Brain microvascular endothelial cell (primary cell): ENCODE measurements around the gene PPP4R3C.
"Not testable (repeated sequence)": the region's sequence is repeated elsewhere in the genome, so short reads cannot be mapped to it uniquely, and the experiment has no call there.

Experiments used
- DNase-seq: peaks from one replicate; pipeline ENCODE4 v3.0.0-alpha.2; 2020
- H3K27ac ChIP-seq: fragments of 250-450 bp; sonication (Bioruptor Pico); 2 replicates; pipeline ENCODE4 v1.5.1; 2020; ENCODE audit warnings: mild to moderate bottlenecking, moderate library complexity
- H3K27me3 ChIP-seq: fragments of 250-450 bp; sonication (Bioruptor Pico); replicated peaks from 2 replicates; pipeline ENCODE4 v1.5.1; 2020; ENCODE audit warnings: mild to moderate bottlenecking
- H3K36me3 ChIP-seq: fragments of 250-450 bp; sonication (Bioruptor Pico); replicated peaks from 2 replicates; pipeline ENCODE4 v1.5.1; 2020; ENCODE audit warnings: mild to moderate bottlenecking
- H3K4me3 ChIP-seq: 2 replicates; pipeline ENCODE4 v1.5.1; 2011; ENCODE audit warnings: low read depth, mild to moderate bottlenecking, control low read depth, low read length, moderate library complexity
- CTCF ChIP-seq: IDR thresholded peaks from 2 replicates; pipeline ENCODE4 v1.5.1; 2011; ENCODE audit warnings: low read depth, mild to moderate bottlenecking, moderate library complexity, low read length, control low read depth, inconsistent platforms; ENCODE audit errors: missing control alignments
- in situ Hi-C: cut with HindIII; loops from 2 replicates; pipeline ENCODE4 v1.10.0; 2017; ENCODE audit warnings: low sequenced_read_pairs, low pct_ligation_motif_present

The PPP4R3C gene

GRCh38 chrX:27446423-27446822 is 16.7 kb downstream of the PPP4R3C start:
- no peak for TF ChIP-seq CTCF
- Histone ChIP-seq H3K4me3 (no peak overlapping the region), H3K27me3 (no peaks in the 10 kb centered on the region), H3K27ac (no peak overlapping the region), H3K36me3 (no peaks in the 10 kb centered on the region)
- no peak for DNase-seq
- in situ Hi-C loops = no loop called here

DNA sequence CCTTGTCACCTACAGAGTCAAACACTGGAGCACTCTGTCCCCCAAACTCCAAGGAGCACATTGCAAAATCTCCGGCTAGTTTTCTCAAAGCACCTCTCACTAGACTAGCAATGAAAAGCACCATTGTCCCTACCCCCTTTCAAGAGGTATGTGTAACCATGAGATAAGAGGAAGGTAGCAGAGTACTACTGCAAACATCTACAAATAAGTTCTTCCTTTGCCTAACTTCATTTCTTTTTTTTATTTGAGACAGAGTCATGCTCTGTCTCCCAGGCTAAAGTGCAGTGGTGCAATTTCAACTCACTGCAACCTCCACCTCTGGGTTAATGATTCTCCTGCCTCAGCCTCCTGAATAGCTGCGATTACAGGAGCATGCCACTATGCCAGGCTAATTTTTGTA is 17.7 kb downstream of the PPP4R3C start:
- in situ Hi-C loops = no loop called here
- TF ChIP-seq CTCF = no peak
- no peaks in the 10 kb centered on the region for H3K27me3 ChIP-seq
- DNase-seq = no peak
- no peaks in the 10 kb centered on the region for H3K36me3 ChIP-seq
- H3K4me3 ChIP-seq = no peak overlapping the region
- no peak overlapping the region for H3K27ac ChIP-seq

GRCh38 chrX:27444093-27444908 is 18.8 kb downstream of the PPP4R3C start:
- in situ Hi-C loops = no loop called here
- no peak overlapping the region for H3K27ac ChIP-seq
- DNase-seq = no peak
- no peaks in the 10 kb centered on the region for H3K36me3 ChIP-seq
- no peak overlapping the region for H3K4me3 ChIP-seq
- no peaks in the 10 kb centered on the region for H3K27me3 ChIP-seq
- TF ChIP-seq CTCF = no peak

DNA sequence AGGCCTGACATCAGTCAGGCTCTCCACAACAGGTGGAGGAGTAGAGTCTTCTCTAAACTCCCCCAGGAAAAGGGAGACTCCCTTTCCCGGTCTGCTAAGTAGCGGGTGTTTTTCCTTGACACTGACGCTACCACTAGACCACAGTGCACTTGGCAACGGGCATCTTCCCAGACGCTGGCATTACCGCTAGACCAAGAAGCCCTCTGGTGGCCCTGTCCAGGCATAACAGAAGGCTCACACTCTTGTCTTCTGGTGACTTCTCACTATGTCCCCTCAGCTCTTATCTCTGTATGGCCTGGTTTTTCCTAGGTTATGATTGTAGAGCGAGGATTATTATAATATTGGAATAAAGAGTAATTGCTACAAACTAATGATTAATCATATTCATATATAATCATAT is 20.7 kb downstream of the PPP4R3C start:
- H3K36me3 ChIP-seq, DNase-seq, H3K27ac ChIP-seq, in situ Hi-C loops, H3K4me3 ChIP-seq, H3K27me3 ChIP-seq: not testable (repeated sequence)

GRCh38 chrX:27439771-27440170 is 23.4 kb downstream of the PPP4R3C start:
- Histone ChIP-seq H3K27me3 (no peaks in the 10 kb centered on the region), H3K4me3 (no peak overlapping the region), H3K36me3 (no peaks in the 10 kb centered on the region), H3K27ac (no peak overlapping the region)
- no peak for TF ChIP-seq CTCF
- in situ Hi-C loops = no loop called here
- no peak for DNase-seq

GRCh38 chrX:27438937-27439336 is 24.2 kb downstream of the PPP4R3C start:
- no peak for DNase-seq
- Histone ChIP-seq H3K27me3 (no peaks in the 10 kb centered on the region), H3K27ac (no peak overlapping the region), H3K4me3 (no peak overlapping the region), H3K36me3 (no peaks in the 10 kb centered on the region)
- TF ChIP-seq CTCF = no peak
- in situ Hi-C loops = no loop called here
